ENCODE results near the gene OR12D2. TPM values are rescaled to one million over a fixed set of nuclear protein-coding genes. Genes with fewer than 3 reads are reported as not detected.
"Not testable (repeated sequence)": the region's sequence is repeated elsewhere in the genome, so short reads cannot be mapped to it uniquely, and the experiment has no call there.

The OR12D2 gene
- not detected in 2 replicates for total RNA-seq (2014; rRNA removed; shearing (Covaris generic))

GRCh38 chr6:29395331-29395730 lies at the start of gene OR12D2:
Gene OR12D2, plus strand, starts transcription at chr6:29395631. Its CDS starts 1,069 bp downstream, at chr6:29396700.
- DNase-seq (ENCODE audit: low read depth) = no peak

- DNase-seq (ENCODE audit: low read depth) = not testable (repeated sequence)
Measured at GRCh38 chr6:29349348-29349747, 46.1 kb upstream of the OR12D2 start.

GRCh38 chr6:29354980-29355379 lies 40.5 kb upstream of the OR12D2 start:
- DNase-seq (ENCODE audit: low read depth) = no peak

GRCh38 chr6:29355603-29356002 lies 39.8 kb upstream of the OR12D2 start:
- no peak for DNase-seq (ENCODE audit: low read depth)

GRCh38 chr6:29368765-29369164 lies 26.7 kb upstream of the OR12D2 start, which contains the start of gene OR5V1:
Gene OR5V1, minus strand, starts transcription at chr6:29368865. Its CDS starts 12,670 bp downstream, at chr6:29356195.
- DNase-seq (ENCODE audit: low read depth) = no peak

- DNase-seq (ENCODE audit: low read depth) = no peak
Measured at GRCh38 chr6:29375191-29375590, 20.2 kb upstream of the OR12D2 start, which contains the start of gene OR12D3. Gene OR12D3, minus strand, starts transcription at chr6:29375291. Its CDS starts 4 bp downstream, at chr6:29375287.

- no peak for DNase-seq (ENCODE audit: low read depth)
Measured at GRCh38 chr6:29376003-29376402, 19.4 kb upstream of the OR12D2 start.

GRCh38 chr6:29388533-29388932 lies 6.9 kb upstream of the OR12D2 start:
- DNase-seq (ENCODE audit: low read depth) = no peak

GRCh38 chr6:29399525-29399924 lies 4.1 kb downstream of the OR12D2 start:
- DNase-seq (ENCODE audit: low read depth) = no peak

- DNase-seq (ENCODE audit: low read depth) = no peak
Measured at GRCh38 chr6:29403801-29404200, 8.4 kb downstream of the OR12D2 start.

- peak; percentile 15 for DNase-seq (ENCODE audit: low read depth)
Measured at GRCh38 chr6:29414588-29414987, 19.2 kb downstream of the OR12D2 start, which contains the start of gene OR12D1. Gene OR12D1, plus strand, starts transcription at chr6:29414928.

GRCh38 chr6:29419516-29419915 lies 24.1 kb downstream of the OR12D2 start:
- DNase-seq (ENCODE audit: low read depth) = peak; percentile 27

- no peak for DNase-seq (ENCODE audit: low read depth)
Measured at GRCh38 chr6:29424168-29424567, 28.7 kb downstream of the OR12D2 start.

- peak; percentile 15 for DNase-seq (ENCODE audit: low read depth)
Measured at GRCh38 chr6:29424575-29424974, 29.1 kb downstream of the OR12D2 start.

GRCh38 chr6:29425075-29425474 lies 29.6 kb downstream of the OR12D2 start:
- no peak for DNase-seq (ENCODE audit: low read depth)

- no peak for DNase-seq (ENCODE audit: low read depth)
Measured at GRCh38 chr6:29426654-29427053, 31.2 kb downstream of the OR12D2 start.

- peak; percentile 61 for DNase-seq (ENCODE audit: low read depth)
Measured at GRCh38 chr6:29436730-29437129, 41.3 kb downstream of the OR12D2 start.

- DNase-seq (ENCODE audit: low read depth) = no peak
Measured at GRCh38 chr6:29439006-29439405, 43.6 kb downstream of the OR12D2 start, which contains the start of gene OR10C1. Gene OR10C1, plus strand, starts transcription at chr6:29439306. Its CDS starts 710 bp downstream, at chr6:29440016.

GRCh38 chr6:29442719-29443118 lies 47.3 kb downstream of the OR12D2 start:
- no peak for DNase-seq (ENCODE audit: low read depth)

GRCh38 chr6:29444031-29444430 lies 48.6 kb downstream of the OR12D2 start:
- DNase-seq (ENCODE audit: low read depth) = not testable (repeated sequence)
